HG03045 (cell line): ENCODE measurements around the gene SLC24A2.

Experiments
- ATAC-seq: cut with Tn5 transposase; IDR thresholded peaks from one replicate; pipeline ENCODE4 v1.9.1; 2021; ENCODE audit warnings: mild to moderate bottlenecking, moderate library complexity; ENCODE audit not compliant: unreplicated experiment

Gene SLC24A2

GRCh38 chr9:19759066-19759465 lies 29.8 kb downstream of the SLC24A2 start:
- no peak for ATAC-seq

GRCh38 chr9:19757745-19758144 lies 31.1 kb downstream of the SLC24A2 start:
- no peak for ATAC-seq

GRCh38 chr9:19754921-19755320 lies 33.9 kb downstream of the SLC24A2 start:
- no peak for ATAC-seq

GRCh38 chr9:19748278-19749126 lies 40.3 kb downstream of the SLC24A2 start:
- ATAC-seq: no peak

GRCh38 chr9:19746223-19746622 lies 42.6 kb downstream of the SLC24A2 start:
- ATAC-seq: no peak

- no peak for ATAC-seq
Observed at GRCh38 chr9:19741178-19741577, 47.7 kb downstream of the SLC24A2 start.
